HG02840 (cell line): ENCODE results near the gene KLHL6.
"Not testable (repeated sequence)": the region's sequence is repeated elsewhere in the genome, so short reads cannot be mapped to it uniquely, and the experiment has no call there.

ENCODE experiments used
- ATAC-seq: cut with Tn5 transposase; IDR thresholded peaks from one replicate; pipeline ENCODE4 v1.9.1; 2021; ENCODE audit warnings: mild to moderate bottlenecking, moderate library complexity, moderate number of reproducible peaks; ENCODE audit not compliant: unreplicated experiment, low FRiP score

The KLHL6 gene

GRCh38 chr3:183555541-183556081, at the start of gene KLHL6:
TSS of gene KLHL6 (minus strand) at chr3:183555706. CDS start at chr3:183555653, 53 bp downstream.
- ATAC-seq = peak; percentile 75

- ATAC-seq = no peak
These were observed 42.5 kb upstream of the KLHL6 start for GRCh38 chr3:183597959-183598358.

- no peak for ATAC-seq
These were observed 39.1 kb upstream of the KLHL6 start for GRCh38 chr3:183594636-183595035.

- no peak for ATAC-seq
These were observed 37.3 kb upstream of the KLHL6 start for GRCh38 chr3:183592821-183593220.

GRCh38 chr3:183591881-183592521, 36.5 kb upstream of the KLHL6 start:
- peak; percentile 95 for ATAC-seq

GRCh38 chr3:183590442-183590841, 34.9 kb upstream of the KLHL6 start:
- no peak for ATAC-seq

- ATAC-seq = no peak
These were observed 31.8 kb upstream of the KLHL6 start for GRCh38 chr3:183587336-183587735.

- no peak for ATAC-seq
These were observed 31.0 kb upstream of the KLHL6 start for GRCh38 chr3:183586477-183586876.

- ATAC-seq = no peak
These were observed 29.4 kb upstream of the KLHL6 start for GRCh38 chr3:183584914-183585280.

- ATAC-seq = no peak
These were observed 28.9 kb upstream of the KLHL6 start for GRCh38 chr3:183584246-183584913.

- no peak for ATAC-seq
These were observed 28.1 kb upstream of the KLHL6 start for GRCh38 chr3:183583331-183584245.

- ATAC-seq = no peak
These were observed 26.7 kb upstream of the KLHL6 start for GRCh38 chr3:183582161-183582560.

GRCh38 chr3:183581496-183582155, 26.1 kb upstream of the KLHL6 start:
- ATAC-seq = no peak

GRCh38 chr3:183579967-183580900, 24.7 kb upstream of the KLHL6 start:
- ATAC-seq = no peak

GRCh38 chr3:183578179-183578578, 22.7 kb upstream of the KLHL6 start:
- no peak for ATAC-seq

GRCh38 chr3:183577346-183577745, 21.8 kb upstream of the KLHL6 start:
- no peak for ATAC-seq

GRCh38 chr3:183576487-183577107, 21.1 kb upstream of the KLHL6 start:
- ATAC-seq = no peak

- peak; percentile 71 for ATAC-seq
These were observed 17.4 kb upstream of the KLHL6 start for GRCh38 chr3:183572935-183573334.

GRCh38 chr3:183570191-183570590, 14.7 kb upstream of the KLHL6 start:
- not testable (repeated sequence) for ATAC-seq
